ENCODE data around the gene FARP1.

The FARP1 gene

GRCh38 chr13:98298599-98298998 lies 155.7 kb downstream of the FARP1 start:
- in situ Hi-C loops (cut with HindIII; ENCODE audit: low sequenced_read_pairs): no loop called here

- in situ Hi-C loops (cut with HindIII; ENCODE audit: low sequenced_read_pairs): no loop called here
These were observed 156.5 kb downstream of the FARP1 start for GRCh38 chr13:98299235-98299965.

- in situ Hi-C loops (cut with HindIII; ENCODE audit: low sequenced_read_pairs): no loop called here
These were observed 157.1 kb downstream of the FARP1 start for GRCh38 chr13:98299966-98300350.

GRCh38 chr13:98300956-98301641 lies 158.2 kb downstream of the FARP1 start:
- in situ Hi-C loops (cut with HindIII; ENCODE audit: low sequenced_read_pairs): no loop called here

- in situ Hi-C loops (cut with HindIII; ENCODE audit: low sequenced_read_pairs): no loop called here
These were observed 158.8 kb downstream of the FARP1 start for GRCh38 chr13:98301721-98302120.

GRCh38 chr13:98303858-98304257 lies 161.0 kb downstream of the FARP1 start:
- in situ Hi-C loops (cut with HindIII; ENCODE audit: low sequenced_read_pairs): no loop called here

- in situ Hi-C loops (cut with HindIII; ENCODE audit: low sequenced_read_pairs): no loop called here
These were observed 162.8 kb downstream of the FARP1 start for GRCh38 chr13:98305670-98306069.

GRCh38 chr13:98307463-98308085 lies 164.7 kb downstream of the FARP1 start:
- in situ Hi-C loops (cut with HindIII; ENCODE audit: low sequenced_read_pairs): no loop called here

- in situ Hi-C loops (cut with HindIII; ENCODE audit: low sequenced_read_pairs): no loop called here
These were observed 165.4 kb downstream of the FARP1 start for GRCh38 chr13:98308086-98308911.

GRCh38 chr13:98309569-98310335 lies 166.9 kb downstream of the FARP1 start:
- in situ Hi-C loops (cut with HindIII; ENCODE audit: low sequenced_read_pairs): no loop called here

GRCh38 chr13:98310485-98311199 lies 167.7 kb downstream of the FARP1 start:
- in situ Hi-C loops (cut with HindIII; ENCODE audit: low sequenced_read_pairs): no loop called here

GRCh38 chr13:98311200-98311548 lies 168.3 kb downstream of the FARP1 start:
- in situ Hi-C loops (cut with HindIII; ENCODE audit: low sequenced_read_pairs): no loop called here

- in situ Hi-C loops (cut with HindIII; ENCODE audit: low sequenced_read_pairs): no loop called here
These were observed 169.7 kb downstream of the FARP1 start for GRCh38 chr13:98312606-98313005.

GRCh38 chr13:98313023-98313921 lies 170.4 kb downstream of the FARP1 start:
- in situ Hi-C loops (cut with HindIII; ENCODE audit: low sequenced_read_pairs): no loop called here

- in situ Hi-C loops (cut with HindIII; ENCODE audit: low sequenced_read_pairs): no loop called here
These were observed 171.0 kb downstream of the FARP1 start for GRCh38 chr13:98313922-98314292.

- in situ Hi-C loops (cut with HindIII; ENCODE audit: low sequenced_read_pairs): no loop called here
These were observed 172.6 kb downstream of the FARP1 start for GRCh38 chr13:98315466-98315865.

- in situ Hi-C loops (cut with HindIII; ENCODE audit: low sequenced_read_pairs): no loop called here
These were observed 173.0 kb downstream of the FARP1 start for GRCh38 chr13:98315902-98316301.

- in situ Hi-C loops (cut with HindIII; ENCODE audit: low sequenced_read_pairs): no loop called here
These were observed 174.8 kb downstream of the FARP1 start for GRCh38 chr13:98317573-98318171.

Data from DLD1 (cell line).